GM12874 (cell line): ENCODE results near the gene DTNB.

Experiments used
- TF ChIP-seq, protein P1 (sequence below): IDR thresholded peaks from 2 replicates; pipeline ENCODE4 v1.5.1; 2011; ENCODE audit warnings: low read depth, mild to moderate bottlenecking, control low read depth, low read length, moderate library complexity; ENCODE audit not compliant: insufficient read depth

The DTNB gene

DNA sequence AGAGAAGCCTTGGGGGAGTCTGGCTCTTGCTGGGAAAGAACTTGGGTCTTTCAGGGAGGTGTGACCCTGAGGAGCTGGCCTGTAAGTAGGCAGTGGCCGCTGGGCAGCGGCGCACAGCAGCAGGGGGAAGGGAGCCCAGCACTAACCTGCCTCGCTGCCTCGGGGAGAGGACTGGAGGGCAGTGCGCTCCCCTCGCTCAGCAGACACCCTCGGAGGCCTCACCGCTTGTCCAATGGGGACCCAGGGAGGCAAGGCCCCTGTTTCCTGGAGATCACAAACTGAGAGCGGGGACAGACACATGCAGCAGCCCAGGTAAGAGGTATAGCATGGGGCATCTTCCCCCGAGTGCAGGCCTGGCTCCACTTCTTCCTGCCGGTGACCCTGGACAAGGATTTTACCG, 335.0 kb downstream of the DTNB start:
- TF ChIP-seq, protein P1, sequence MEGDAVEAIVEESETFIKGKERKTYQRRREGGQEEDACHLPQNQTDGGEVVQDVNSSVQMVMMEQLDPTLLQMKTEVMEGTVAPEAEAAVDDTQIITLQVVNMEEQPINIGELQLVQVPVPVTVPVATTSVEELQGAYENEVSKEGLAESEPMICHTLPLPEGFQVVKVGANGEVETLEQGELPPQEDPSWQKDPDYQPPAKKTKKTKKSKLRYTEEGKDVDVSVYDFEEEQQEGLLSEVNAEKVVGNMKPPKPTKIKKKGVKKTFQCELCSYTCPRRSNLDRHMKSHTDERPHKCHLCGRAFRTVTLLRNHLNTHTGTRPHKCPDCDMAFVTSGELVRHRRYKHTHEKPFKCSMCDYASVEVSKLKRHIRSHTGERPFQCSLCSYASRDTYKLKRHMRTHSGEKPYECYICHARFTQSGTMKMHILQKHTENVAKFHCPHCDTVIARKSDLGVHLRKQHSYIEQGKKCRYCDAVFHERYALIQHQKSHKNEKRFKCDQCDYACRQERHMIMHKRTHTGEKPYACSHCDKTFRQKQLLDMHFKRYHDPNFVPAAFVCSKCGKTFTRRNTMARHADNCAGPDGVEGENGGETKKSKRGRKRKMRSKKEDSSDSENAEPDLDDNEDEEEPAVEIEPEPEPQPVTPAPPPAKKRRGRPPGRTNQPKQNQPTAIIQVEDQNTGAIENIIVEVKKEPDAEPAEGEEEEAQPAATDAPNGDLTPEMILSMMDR, result no peak

DNA sequence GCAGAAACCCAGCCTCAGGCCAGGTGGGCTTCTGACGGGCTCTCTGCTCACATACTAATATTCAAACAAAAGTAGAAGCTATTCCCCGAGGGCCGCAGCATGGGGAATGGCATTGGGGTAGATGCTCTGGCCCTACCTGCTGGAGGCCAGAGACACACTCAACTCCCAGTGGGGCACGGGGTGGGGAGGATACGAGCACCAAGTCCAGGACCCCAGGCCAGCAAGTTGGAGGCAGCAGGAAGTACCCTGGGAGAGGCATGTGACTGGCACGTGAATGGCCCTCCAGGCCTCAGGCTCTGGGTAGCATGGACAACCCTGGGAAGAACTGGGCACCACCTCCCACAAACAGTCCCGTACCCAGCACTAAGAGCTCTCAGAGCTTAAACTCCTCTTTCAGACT, 335.5 kb downstream of the DTNB start:
- TF ChIP-seq, protein P1, result no peak

DNA sequence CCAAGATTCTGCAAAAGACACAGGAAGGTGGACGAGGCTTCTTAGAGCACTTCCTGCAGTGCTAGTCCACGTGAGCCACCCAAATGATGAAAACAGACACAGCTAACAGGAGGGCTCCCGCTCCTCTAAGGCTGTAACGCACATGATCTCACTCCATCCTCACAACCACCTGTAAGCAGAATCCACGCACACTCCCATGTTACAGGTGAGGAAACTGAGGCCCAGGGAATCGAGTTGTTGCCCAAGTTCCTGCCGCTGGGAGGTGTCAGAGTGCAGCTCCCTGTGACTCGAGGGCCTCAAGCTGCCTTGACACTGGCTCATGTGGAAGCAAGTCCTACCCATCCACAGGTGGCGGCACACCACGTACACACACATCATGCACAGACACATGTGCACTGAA, 336.1 kb downstream of the DTNB start:
- TF ChIP-seq, protein P1, result no peak

DNA sequence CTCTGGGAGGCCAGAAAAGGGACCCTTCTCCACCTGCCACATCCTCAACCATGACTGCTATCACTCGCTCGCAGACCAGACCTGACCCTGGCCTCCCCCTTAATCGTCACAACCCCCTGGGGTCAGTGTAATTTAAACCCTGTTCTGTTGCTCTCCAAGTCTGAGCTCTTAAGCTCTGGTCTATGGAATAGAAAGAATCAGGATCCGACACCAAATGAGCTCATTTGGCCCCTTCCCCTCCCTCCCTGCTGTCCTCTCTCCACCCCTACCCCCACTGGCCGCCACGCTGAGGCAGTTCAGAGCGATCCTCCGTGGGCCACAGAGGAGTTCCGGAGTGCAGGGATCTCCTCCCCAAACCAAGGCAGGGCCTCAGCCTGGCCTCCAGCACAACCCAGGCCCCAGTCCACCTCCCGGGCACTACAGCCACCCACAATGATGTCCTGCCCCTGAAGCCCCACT, 337.0 kb downstream of the DTNB start:
- TF ChIP-seq, protein P1, result no peak

DNA sequence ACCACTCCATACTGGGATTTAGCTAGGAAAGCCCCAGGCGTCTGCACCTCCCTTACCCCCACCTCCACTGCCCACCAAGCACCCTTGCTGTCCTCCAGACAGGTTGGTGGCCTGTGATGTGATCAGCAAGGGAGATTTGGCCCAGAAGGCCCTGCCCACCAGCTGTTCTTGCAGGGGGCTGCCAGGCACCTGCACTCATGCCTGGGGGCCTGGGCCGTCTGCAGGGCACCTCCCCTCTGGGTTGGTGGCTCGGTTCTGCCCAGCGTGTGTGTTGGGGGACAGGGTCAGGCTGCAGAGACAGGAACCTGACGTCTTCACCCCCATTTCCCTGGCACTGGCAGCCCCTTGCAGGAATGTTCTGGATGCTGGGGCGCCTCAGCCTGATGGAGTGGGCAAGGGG, 337.4 kb downstream of the DTNB start:
- TF ChIP-seq, protein P1, result no peak

DNA sequence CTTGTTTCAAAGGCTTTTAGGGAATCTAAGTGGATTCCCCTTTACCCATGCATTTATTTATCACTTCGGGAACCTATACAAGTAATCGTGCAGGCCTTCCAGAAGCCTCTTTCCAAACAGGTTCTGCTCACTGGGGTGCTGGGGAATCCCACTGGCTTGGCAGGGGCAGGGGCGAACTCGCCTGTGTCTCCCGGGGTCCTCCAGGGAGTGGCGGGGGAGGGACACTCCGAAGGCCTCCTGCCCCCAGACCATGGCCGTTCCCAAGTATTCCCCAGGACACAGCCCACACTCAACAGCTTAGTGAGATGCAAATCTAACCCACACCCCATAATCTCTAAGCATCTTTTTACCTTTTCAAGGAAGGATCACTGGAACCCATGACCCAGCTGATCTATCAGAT, 338.2 kb downstream of the DTNB start:
- TF ChIP-seq, protein P1, result no peak

DNA sequence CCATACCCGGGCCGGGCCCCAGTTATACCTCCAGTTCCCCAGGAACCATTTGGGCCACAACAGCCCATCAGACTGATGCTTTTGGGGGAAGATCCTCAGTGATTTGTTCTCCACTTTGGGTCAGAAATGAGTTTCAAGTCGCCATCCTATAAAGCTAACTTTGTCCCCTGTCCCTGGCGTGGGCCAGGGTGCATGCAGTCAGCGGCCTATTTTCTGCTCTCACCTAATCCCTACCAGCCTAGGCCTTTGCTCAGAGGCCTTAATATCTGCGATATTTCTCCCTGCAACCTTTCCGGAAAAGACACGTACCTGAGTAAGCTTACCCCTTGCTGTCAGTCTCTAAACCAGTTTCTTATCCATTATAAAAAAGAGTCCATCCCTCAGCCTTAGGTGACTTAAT, 338.9 kb downstream of the DTNB start:
- TF ChIP-seq, protein P1, result no peak

DNA sequence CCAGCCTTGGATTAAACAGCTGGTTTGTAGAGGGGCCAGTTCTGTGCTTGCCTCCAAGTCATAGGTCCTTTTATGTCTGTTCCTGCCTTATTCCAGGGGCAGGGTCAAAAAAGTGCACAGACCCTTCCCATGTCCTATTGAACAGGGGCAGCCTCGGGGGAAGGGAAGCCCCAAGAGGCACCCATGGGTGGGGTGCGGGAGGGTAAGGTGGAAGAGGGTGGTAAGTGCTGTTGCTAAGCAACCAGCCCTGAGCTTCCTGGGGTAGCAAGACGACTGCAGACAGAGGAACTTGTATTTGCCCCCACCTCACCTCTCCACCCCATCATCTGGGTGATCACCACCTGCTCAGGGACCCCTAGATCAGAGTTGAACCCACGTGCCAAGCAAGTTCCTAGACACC, 339.4 kb downstream of the DTNB start:
- TF ChIP-seq, protein P1, result no peak
